Endothelial cell (in vitro differentiated cells): ENCODE data around the gene NUCB1. TPM values are rescaled to one million over a fixed set of nuclear protein-coding genes. Genes with fewer than 3 reads are reported as not detected.
"Not testable (repeated sequence)": the region's sequence is repeated elsewhere in the genome, so short reads cannot be mapped to it uniquely, and the experiment has no call there.

Experiments used
- DNase-seq: peaks from one replicate; pipeline ENCODE4 v3.0.0; 2021; ENCODE audit warnings: low spot score
- H3K27ac Mint-ChIP-seq: one replicate; pipeline ENCODE4 v1.8.0; 2021; ENCODE audit warnings: mixed read lengths, inconsistent platforms; ENCODE audit not compliant: unreplicated experiment
- H3K27me3 Mint-ChIP-seq: one replicate; pipeline ENCODE4 v1.8.0; 2021; ENCODE audit warnings: mild to moderate bottlenecking, moderate library complexity, mixed read lengths, inconsistent platforms; ENCODE audit not compliant: unreplicated experiment
- H3K36me3 Mint-ChIP-seq: one replicate; pipeline ENCODE4 v1.8.0; 2021; ENCODE audit warnings: mild to moderate bottlenecking, low read depth, mixed read lengths, inconsistent platforms; ENCODE audit not compliant: unreplicated experiment
- H3K4me1 Mint-ChIP-seq: one replicate; pipeline ENCODE4 v1.8.0; 2021; ENCODE audit warnings: mild to moderate bottlenecking, mixed read lengths, inconsistent platforms; ENCODE audit not compliant: unreplicated experiment
- H3K4me3 Mint-ChIP-seq: one replicate; pipeline ENCODE4 v1.8.0; 2021; ENCODE audit warnings: mild to moderate bottlenecking, mixed read lengths, inconsistent platforms; ENCODE audit not compliant: unreplicated experiment
- H3K9me3 Mint-ChIP-seq: one replicate; pipeline ENCODE4 v1.8.0; 2021; ENCODE audit warnings: mixed read lengths, inconsistent platforms; ENCODE audit not compliant: unreplicated experiment
- total RNA-seq: library from RNA; stranded (reverse); fragmentation: NEBNext Ultra II Directional; extraction: Animal tissue kit (Norgen Biotek cat#: 25700); gene quantifications from one replicate; pipeline ENCODE4 v1.2.1, GENCODE V29; 2021; ENCODE audit not compliant: unreplicated experiment
- TF ChIP-seq, protein P1 (sequence below): fragments of 200-600 bp; sonication (generic); IDR thresholded peaks from one replicate; pipeline ENCODE4 v1.5.0; 2021; ENCODE audit warnings: antibody characterized with exemption; ENCODE audit not compliant: unreplicated experiment

The NUCB1 gene
- total RNA-seq, 1 donor from 2014 or later: 244 TPM

DNA sequence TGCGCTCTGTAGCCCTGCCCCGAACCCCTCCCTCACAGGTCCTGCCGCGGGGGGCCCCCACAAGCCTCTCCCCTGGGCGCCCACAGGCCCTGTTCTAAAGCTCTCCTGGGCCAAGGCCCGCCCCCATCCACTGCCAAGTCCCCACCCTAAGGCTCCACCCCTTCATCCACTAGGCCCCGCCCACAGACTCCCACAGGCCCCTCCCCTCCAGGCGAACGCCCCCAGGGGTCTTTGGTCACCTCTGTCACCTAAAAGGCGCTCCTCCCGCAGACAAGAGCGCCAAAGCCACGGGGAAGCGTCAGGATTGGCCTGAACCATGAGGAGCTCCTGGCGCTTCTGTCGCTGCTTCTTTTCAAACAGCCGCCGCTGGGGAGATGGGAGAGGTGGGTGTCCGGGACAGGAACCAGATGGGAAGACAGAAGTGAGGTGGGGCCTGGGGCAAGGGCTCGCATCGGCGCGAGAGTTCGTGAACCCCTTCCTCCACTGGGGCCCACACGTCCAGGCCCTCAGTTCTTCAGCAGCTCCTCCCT lies 3.9 kb upstream of the NUCB1 start:
- H3K27ac Mint-ChIP-seq: no peak overlapping the region
- H3K4me3 Mint-ChIP-seq: no peak overlapping the region
- peaks cover 4% of the 10 kb centered on the region for H3K36me3 Mint-ChIP-seq
- H3K9me3 Mint-ChIP-seq: no peaks in the 10 kb centered on the region
- H3K4me1 Mint-ChIP-seq: peaks cover 32% of the 10 kb centered on the region
- DNase-seq: no peak
- TF ChIP-seq, protein P1, sequence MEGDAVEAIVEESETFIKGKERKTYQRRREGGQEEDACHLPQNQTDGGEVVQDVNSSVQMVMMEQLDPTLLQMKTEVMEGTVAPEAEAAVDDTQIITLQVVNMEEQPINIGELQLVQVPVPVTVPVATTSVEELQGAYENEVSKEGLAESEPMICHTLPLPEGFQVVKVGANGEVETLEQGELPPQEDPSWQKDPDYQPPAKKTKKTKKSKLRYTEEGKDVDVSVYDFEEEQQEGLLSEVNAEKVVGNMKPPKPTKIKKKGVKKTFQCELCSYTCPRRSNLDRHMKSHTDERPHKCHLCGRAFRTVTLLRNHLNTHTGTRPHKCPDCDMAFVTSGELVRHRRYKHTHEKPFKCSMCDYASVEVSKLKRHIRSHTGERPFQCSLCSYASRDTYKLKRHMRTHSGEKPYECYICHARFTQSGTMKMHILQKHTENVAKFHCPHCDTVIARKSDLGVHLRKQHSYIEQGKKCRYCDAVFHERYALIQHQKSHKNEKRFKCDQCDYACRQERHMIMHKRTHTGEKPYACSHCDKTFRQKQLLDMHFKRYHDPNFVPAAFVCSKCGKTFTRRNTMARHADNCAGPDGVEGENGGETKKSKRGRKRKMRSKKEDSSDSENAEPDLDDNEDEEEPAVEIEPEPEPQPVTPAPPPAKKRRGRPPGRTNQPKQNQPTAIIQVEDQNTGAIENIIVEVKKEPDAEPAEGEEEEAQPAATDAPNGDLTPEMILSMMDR: no peak
- H3K27me3 Mint-ChIP-seq: peaks cover 14% of the 10 kb centered on the region

DNA sequence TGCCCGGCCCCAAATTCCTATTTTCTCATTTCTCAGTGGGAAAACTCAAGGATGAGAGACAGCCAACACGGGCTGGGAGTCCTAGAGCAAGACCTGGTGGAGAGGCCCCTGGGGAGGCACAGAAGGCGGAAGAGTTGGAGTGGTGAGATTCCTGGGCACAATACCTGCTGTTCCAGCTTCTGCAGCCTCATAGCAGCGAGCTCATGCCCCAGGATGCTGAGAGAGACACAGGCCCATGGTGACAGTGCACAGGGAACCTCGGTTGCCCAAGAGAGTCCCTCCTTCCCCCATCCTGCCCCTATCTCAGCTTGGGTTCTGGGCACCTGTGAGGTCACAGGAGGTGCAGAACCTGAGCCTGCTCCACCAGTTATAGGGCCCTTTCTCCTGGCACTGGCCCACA lies 2.9 kb upstream of the NUCB1 start:
- DNase-seq: no peak
- Mint-ChIP-seq H3K4me3 (no peak overlapping the region), H3K36me3 (peaks cover 4% of the 10 kb centered on the region), H3K9me3 (no peaks in the 10 kb centered on the region), H3K27ac (no peak overlapping the region), H3K4me1 (peaks cover 24% of the 10 kb centered on the region), H3K27me3 (peaks cover 11% of the 10 kb centered on the region)
- TF ChIP-seq, protein P1: no peak

DNA sequence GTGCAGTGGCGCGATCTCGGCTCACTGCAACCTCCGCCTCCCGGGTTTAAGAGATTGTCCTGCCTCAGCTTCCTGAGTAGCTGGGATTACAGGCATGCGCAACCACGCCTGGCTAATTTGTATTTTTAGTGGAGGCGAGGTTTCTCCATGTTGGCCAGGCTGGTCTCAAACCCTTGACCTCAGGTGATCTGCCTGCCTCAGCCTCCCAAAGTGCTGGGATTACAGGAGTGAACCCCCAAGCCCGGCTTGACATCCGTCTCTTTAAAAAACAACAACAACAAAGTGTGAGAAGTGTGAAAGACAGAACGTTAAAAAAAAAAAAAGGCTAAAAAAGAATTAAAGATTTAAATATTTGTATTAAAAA lies 744 bp upstream of the NUCB1 start:
- H3K27ac Mint-ChIP-seq: peak overlapping the region; percentile 70
- not testable (repeated sequence) for H3K36me3 Mint-ChIP-seq, H3K9me3 Mint-ChIP-seq, DNase-seq
- peaks cover 20% of the 10 kb centered on the region for H3K4me1 Mint-ChIP-seq
- peaks cover 11% of the 10 kb centered on the region for H3K27me3 Mint-ChIP-seq
- H3K4me3 Mint-ChIP-seq: peak overlapping the region; percentile 96

DNA sequence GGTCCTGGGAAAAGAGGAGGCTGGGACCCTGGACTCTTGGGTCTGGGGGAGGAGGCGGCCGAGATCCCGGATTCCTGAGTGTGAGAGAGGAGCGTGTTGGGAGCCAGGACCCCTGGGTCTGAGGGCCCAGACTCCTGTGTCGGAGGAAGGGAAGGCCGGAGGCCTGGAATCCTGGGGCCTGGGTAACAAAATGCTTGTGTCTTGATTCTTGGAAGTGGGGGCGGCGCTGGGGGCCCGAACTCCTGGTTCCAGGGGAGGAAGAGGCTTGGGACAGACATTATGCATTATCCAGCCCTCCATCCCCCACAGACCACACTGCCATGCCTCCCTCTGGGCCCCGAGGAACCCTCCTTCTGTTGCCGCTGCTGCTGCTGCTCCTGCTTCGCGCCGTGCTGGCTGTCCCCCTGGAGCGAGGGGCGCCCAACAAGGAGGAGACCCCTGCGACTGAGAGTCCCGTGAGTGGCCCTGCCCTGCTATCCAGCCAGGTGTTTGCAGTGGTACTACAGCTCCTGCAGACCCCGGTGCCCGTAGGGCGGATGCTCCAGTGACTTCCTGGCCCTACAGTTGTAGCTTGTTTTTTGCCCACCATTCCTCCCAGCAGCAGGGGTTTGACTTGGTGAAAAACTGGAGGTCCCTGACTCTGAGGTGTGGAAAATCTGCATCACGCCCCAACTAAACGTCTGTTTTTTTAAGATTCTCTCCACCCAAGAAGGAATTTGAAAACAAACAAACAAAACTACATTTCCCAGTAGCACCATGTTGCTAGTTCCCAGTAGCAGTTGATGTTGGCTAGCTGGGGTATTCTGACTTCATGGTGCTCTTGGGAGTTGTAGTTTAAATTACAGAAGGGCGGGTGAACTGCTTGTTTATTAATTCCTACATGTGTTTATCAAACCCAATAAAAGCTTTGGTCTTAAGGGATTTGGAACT lies 630 bp downstream of the NUCB1 start:
- H3K4me3 Mint-ChIP-seq: peak overlapping the region; percentile 96

DNA sequence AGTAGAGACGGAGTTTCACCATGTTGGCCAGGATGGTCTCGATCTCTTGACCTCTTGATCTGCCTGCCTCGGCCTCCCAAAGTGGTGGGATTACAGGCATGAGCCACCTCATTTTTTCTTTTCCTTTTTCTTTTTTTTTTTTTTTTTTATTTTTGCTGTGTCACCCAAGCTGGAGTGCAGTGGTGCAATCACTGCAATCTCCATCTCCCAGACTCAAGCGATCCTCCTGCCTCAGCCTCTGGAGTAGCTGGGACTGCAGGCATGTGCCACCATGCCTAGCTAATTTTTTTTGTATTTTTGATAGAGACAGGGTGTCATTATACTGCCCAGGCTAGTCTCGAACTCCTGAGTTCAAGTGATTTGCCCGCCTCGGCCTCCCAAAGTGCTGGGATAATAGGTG lies 2.2 kb downstream of the NUCB1 start:
- Mint-ChIP-seq H3K36me3 (peaks cover 17% of the 10 kb centered on the region), H3K27me3 (peaks cover 11% of the 10 kb centered on the region), H3K4me1 (peaks cover 13% of the 10 kb centered on the region)
- not testable (repeated sequence) for H3K4me3 Mint-ChIP-seq, H3K27ac Mint-ChIP-seq, H3K9me3 Mint-ChIP-seq, DNase-seq

More for the DNA sequence above, 630 bp downstream of the NUCB1 start:
- no peaks in the 10 kb centered on the region for H3K9me3 Mint-ChIP-seq
- no peak for DNase-seq
- peaks cover 11% of the 10 kb centered on the region for H3K27me3 Mint-ChIP-seq
- TF ChIP-seq, protein P1: no peak
- H3K27ac Mint-ChIP-seq: peak overlapping the region; percentile 83
- peaks cover 13% of the 10 kb centered on the region for H3K4me1 Mint-ChIP-seq
- H3K36me3 Mint-ChIP-seq: peaks cover 11% of the 10 kb centered on the region

DNA sequence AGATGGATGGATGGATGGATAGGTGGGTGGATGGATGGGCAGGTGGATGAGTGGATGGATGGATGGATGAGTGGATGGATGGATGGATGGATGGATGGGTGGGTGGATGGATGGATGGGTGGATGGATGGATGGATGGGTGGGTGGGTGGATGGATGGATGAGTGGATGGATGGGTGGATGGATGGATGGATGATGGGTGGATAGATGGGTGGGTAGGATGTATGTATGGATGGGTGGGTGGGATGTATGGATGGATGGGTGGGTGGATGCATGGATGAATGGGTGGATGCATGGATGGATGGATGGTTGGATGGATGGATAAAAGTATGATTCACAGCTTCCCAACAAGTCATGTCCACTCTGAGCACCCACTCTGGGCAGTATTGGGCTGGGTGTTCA lies 3.7 kb downstream of the NUCB1 start:
- H3K27me3 Mint-ChIP-seq: peaks cover 11% of the 10 kb centered on the region
- H3K27ac Mint-ChIP-seq, DNase-seq, H3K9me3 Mint-ChIP-seq, H3K4me3 Mint-ChIP-seq: not testable (repeated sequence)
- H3K36me3 Mint-ChIP-seq: peaks cover 26% of the 10 kb centered on the region
- peaks cover 13% of the 10 kb centered on the region for H3K4me1 Mint-ChIP-seq
